A549 (cell line): ENCODE data around the gene TIMM10.

Source experiments
- CTCF ChIP-seq: fragments of >200 bp; sonication (Bioruptor Twin); formaldehyde crosslinking; IDR thresholded peaks from 3 replicates; pipeline ENCODE4 v1.5.1; 2016
- EHF ChIP-seq: fragments of 250-450 bp; sonication (Bioruptor Pico); IDR thresholded peaks from 2 replicates; pipeline ENCODE4 v1.5.0; 2020; ENCODE audit warnings: mild to moderate bottlenecking
- HES2 ChIP-seq: fragments of >200 bp; sonication (Bioruptor Twin); formaldehyde crosslinking; IDR thresholded peaks from 2 replicates; pipeline ENCODE4 v1.6.1; 2016
- MYC ChIP-seq: IDR thresholded peaks from 2 replicates; pipeline ENCODE4 v1.6.1; 2012; ENCODE audit warnings: mild to moderate bottlenecking, inconsistent platforms, low read length, improper control_type of control experiment, borderline replicate concordance
- POLR2A ChIP-seq: IDR thresholded peaks from 2 replicates; pipeline ENCODE4 v1.6.1; 2012; ENCODE audit warnings: mild to moderate bottlenecking, low read length
- SMC3 ChIP-seq: fragments of >200 bp; sonication (Bioruptor Twin); formaldehyde crosslinking; IDR thresholded peaks from 3 replicates; pipeline ENCODE4 v1.6.1; 2018; ENCODE audit warnings: inconsistent platforms

GRCh38 chr11:57566005-57566904 lies 35.7 kb upstream of the TIMM10 start:
- TF ChIP-seq EHF, result no peak
- no peak for TF ChIP-seq POLR2A
- no peak for TF ChIP-seq HES2
- no peak for TF ChIP-seq CTCF
- no peak for TF ChIP-seq SMC3
- TF ChIP-seq MYC, result no peak
